Skin epidermis (tissue), 12 donors: ENCODE results near the gene NKAIN2.
"Not testable (repeated sequence)": the region's sequence is repeated elsewhere in the genome, so short reads cannot be mapped to it uniquely, and the experiment has no call there.

ENCODE experiments used
- H3K27ac ChIP-seq, 21 experiments: fragments of 200-600 bp; sonication (generic) in 11 of 21; one replicate each; pipeline ENCODE4 v1.5.0; 2020; ENCODE audit warnings: mild to moderate bottlenecking in 3 of 21, inconsistent platforms in 2 of 21, moderate library complexity in 2 of 21
- H3K4me3 ChIP-seq, 7 experiments: fragments of 200-600 bp; sonication (generic) in 2 of 7; one replicate each; pipeline ENCODE4 v1.5.0; 2020; ENCODE audit warnings: inconsistent platforms in 2 of 7, mild to moderate bottlenecking in 2 of 7, moderate library complexity in 1 of 7

NKAIN2 gene

GRCh38 chr6:124462750-124463149 lies 659.1 kb downstream of the NKAIN2 start:
- Histone ChIP-seq H3K4me3 (no peak overlapping the region), H3K27ac (no peak overlapping the region)

- H3K4me3 ChIP-seq: no peak overlapping the region
- H3K27ac ChIP-seq: no peak overlapping the region
Observed at GRCh38 chr6:124463271-124463670, 659.6 kb downstream of the NKAIN2 start.

- not testable (repeated sequence) for H3K27ac ChIP-seq, H3K4me3 ChIP-seq
Observed at GRCh38 chr6:124464600-124464999, 660.9 kb downstream of the NKAIN2 start.

GRCh38 chr6:124466949-124467348 lies 663.3 kb downstream of the NKAIN2 start:
- Histone ChIP-seq H3K27ac (no peak overlapping the region), H3K4me3 (no peak overlapping the region)

- Histone ChIP-seq H3K27ac (no peak overlapping the region), H3K4me3 (no peak overlapping the region)
Observed at GRCh38 chr6:124467366-124467765, 663.7 kb downstream of the NKAIN2 start.

GRCh38 chr6:124470803-124471202 lies 667.1 kb downstream of the NKAIN2 start:
- Histone ChIP-seq H3K4me3 (no peak overlapping the region), H3K27ac (no peak overlapping the region)

GRCh38 chr6:124475176-124475575 lies 671.5 kb downstream of the NKAIN2 start:
- no peak overlapping the region for H3K4me3 ChIP-seq
- H3K27ac ChIP-seq: no peak overlapping the region

- Histone ChIP-seq H3K4me3 (no peak overlapping the region), H3K27ac (no peak overlapping the region)
Observed at GRCh38 chr6:124478906-124479305, 675.2 kb downstream of the NKAIN2 start.

GRCh38 chr6:124479991-124480430 lies 676.3 kb downstream of the NKAIN2 start:
- Histone ChIP-seq H3K27ac (no peak overlapping the region), H3K4me3 (no peak overlapping the region)

- H3K27ac ChIP-seq: no peak overlapping the region
- no peak overlapping the region for H3K4me3 ChIP-seq
Observed at GRCh38 chr6:124482071-124482491, 678.4 kb downstream of the NKAIN2 start.

GRCh38 chr6:124487623-124488431 lies 684.2 kb downstream of the NKAIN2 start:
- H3K27ac ChIP-seq: no peak overlapping the region

GRCh38 chr6:124490122-124490521 lies 686.5 kb downstream of the NKAIN2 start:
- Histone ChIP-seq H3K4me3 (no peak overlapping the region), H3K27ac (no peak overlapping the region)

More at GRCh38 chr6:124487623-124488431, 684.2 kb downstream of the NKAIN2 start:
- H3K4me3 ChIP-seq: no peak overlapping the region

GRCh38 chr6:124493259-124493658 lies 689.6 kb downstream of the NKAIN2 start:
- Histone ChIP-seq H3K4me3 (no peak overlapping the region), H3K27ac (no peak overlapping the region)

GRCh38 chr6:124494956-124495664 lies 691.4 kb downstream of the NKAIN2 start:
- no peak overlapping the region for H3K27ac ChIP-seq

GRCh38 chr6:124495665-124496190 lies 692.1 kb downstream of the NKAIN2 start:
- Histone ChIP-seq H3K27ac (no peak overlapping the region), H3K4me3 (no peak overlapping the region)

More at GRCh38 chr6:124494956-124495664, 691.4 kb downstream of the NKAIN2 start:
- no peak overlapping the region for H3K4me3 ChIP-seq

- no peak overlapping the region for H3K27ac ChIP-seq
- H3K4me3 ChIP-seq: no peak overlapping the region
Observed at GRCh38 chr6:124496334-124496733, 692.7 kb downstream of the NKAIN2 start.

- no peak overlapping the region for H3K4me3 ChIP-seq
- H3K27ac ChIP-seq: no peak overlapping the region
Observed at GRCh38 chr6:124512431-124512830, 708.8 kb downstream of the NKAIN2 start.

- H3K27ac ChIP-seq: no peak overlapping the region
Observed at GRCh38 chr6:124517339-124517738, 713.7 kb downstream of the NKAIN2 start.

GRCh38 chr6:124520514-124520913 lies 716.8 kb downstream of the NKAIN2 start:
- Histone ChIP-seq H3K4me3 (no peak overlapping the region), H3K27ac (no peak overlapping the region)

More at GRCh38 chr6:124517339-124517738, 713.7 kb downstream of the NKAIN2 start:
- H3K4me3 ChIP-seq: no peak overlapping the region

- Histone ChIP-seq H3K27ac (no peak overlapping the region), H3K4me3 (no peak overlapping the region)
Observed at GRCh38 chr6:124522335-124522734, 718.7 kb downstream of the NKAIN2 start.
